NCI-H1048 (cell line): ENCODE results near the gene FDXACB1.
"Not testable (repeated sequence)": the region's sequence is repeated elsewhere in the genome, so short reads cannot be mapped to it uniquely, and the experiment has no call there.

ENCODE experiments used
- DNase-seq: peaks from one replicate; lab custom pipeline; 2025; lab: John Stamatoyannopoulos, UW

FDXACB1 gene

DNA sequence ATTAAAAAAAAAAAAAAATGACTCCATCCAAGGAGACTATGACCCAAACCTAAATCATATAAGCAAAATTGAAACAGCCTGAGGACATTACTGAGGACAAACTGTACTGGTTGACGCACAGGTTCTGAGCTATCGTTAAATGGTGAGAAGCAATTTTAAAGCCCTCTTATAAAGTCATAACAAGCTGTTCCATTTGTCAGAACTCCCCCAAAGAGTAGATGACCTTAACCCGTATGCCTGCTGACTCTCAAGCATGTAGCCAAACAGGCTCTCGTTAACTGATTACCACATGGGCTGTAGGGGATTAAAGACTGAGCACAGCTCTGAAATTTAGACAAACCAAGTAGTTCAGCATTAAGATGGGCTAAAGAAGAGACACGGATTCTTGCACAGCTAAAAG, 30.4 kb upstream of the FDXACB1 start:
- no peak for DNase-seq

DNA sequence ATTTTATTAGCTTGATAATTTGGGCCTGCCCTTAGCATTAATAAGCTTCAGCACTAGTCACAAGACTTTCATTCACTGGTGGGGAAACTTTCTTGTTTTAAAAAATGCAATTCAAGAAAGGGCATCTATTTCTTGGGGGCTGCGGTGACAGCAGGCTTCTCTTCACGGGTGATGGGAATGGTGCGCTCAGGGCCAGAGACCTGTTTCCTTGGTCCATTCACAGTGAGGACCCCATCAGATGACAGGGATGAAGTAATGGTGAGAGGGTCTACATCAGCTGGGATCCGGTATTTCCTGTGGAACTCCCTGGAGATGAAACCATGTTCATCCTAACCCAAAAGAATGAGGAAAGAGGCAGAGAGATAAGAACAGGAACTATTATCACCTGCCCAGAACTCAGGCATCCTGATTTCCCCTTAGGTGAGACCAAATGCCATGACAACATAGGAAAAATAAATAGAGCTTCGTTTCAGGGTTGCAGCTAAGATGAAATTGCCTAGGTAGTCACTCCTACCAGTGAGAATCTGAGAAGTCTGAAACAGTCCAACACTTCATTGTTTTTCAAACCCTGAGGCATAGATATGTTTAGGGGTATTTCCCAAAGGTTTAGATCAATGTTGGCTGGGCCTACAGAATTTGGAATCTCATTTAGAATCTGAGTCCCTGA, 29.8 kb upstream of the FDXACB1 start:
- no peak for DNase-seq

GRCh38 chr11:111906680-111907079, 27.7 kb upstream of the FDXACB1 start:
- no peak for DNase-seq

GRCh38 chr11:111905411-111905810, 26.4 kb upstream of the FDXACB1 start:
- DNase-seq: no peak

DNA sequence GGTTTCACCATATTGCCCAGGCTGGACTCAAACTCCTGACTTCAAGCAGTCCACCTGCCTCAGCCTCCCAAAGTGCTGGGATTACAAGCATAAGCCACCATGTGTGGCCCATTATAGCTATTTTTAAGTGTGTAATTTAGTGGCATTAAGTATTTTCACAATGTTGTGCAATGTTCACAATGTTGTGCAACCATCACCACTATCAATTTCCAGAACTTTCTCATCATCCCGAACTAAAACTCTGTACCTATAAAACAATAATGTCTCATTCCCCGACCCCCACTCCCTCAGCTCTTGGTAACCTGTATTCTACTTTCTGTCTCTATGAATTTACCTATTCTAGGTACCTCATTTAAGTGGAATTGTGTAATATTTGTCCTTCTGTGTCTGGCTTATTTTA, 7.9 kb upstream of the FDXACB1 start:
- DNase-seq: no peak

DNA sequence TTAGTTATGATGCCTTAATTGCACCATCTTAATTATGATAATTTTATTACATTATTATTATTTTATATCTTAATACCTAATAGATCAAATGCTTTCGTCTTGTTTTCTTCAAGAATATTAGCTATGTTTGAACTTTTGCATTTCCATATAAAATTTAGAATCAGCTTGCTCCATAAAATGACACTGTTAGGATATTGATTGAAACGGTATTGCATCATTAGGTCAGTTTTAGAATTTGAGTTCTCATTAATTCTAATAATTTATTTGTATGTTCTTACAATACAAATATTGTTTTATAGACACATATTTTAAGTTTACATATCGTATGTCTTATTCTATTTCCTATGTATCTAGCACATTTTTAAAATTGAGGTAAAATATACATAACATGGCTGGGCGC, 7.1 kb upstream of the FDXACB1 start:
- DNase-seq: no peak

GRCh38 chr11:111885053-111885452, 6.1 kb upstream of the FDXACB1 start:
- not testable (repeated sequence) for DNase-seq

- no peak for DNase-seq
Measured at GRCh38 chr11:111882202-111882601, 3.2 kb upstream of the FDXACB1 start.

DNA sequence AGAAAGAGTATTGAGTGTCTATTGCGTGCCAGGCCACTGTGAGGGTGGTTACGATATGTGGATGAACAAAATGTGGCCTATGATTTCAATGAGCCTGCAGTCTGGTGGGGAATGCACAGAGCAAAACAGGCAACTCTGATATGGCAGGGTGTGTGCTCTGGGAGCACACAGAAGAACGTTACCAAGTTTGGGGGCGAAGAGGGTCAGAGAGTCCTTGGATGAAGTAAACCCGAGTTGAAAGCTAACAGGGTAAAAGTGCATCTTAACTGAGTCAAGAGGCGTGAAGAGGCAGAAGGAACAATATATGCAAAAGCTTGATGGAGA, 634 bp upstream of the FDXACB1 start:
- DNase-seq: no peak

DNA sequence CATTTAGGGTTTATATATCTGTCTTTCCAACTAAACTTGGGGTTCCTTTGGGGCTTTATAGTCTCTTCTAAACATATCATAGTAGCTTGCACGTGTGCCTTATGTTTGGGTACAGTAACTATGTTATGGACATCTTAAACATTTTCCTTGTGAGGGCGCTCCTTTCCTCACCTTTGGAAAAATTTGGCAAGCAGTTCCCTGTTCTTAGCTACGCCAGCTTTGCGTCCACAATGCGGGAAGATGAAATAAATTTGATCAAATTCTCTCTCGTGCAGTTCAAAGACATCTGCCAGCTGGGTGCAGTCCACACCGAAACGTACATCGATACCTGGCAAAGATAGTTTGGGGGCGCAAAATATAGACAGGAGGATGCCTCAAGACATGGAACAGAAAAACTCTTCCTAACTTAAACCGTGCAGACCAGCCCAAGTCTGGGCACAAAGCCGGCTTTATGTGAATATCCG, 548 bp downstream of the FDXACB1 start:
- DNase-seq: no peak

DNA sequence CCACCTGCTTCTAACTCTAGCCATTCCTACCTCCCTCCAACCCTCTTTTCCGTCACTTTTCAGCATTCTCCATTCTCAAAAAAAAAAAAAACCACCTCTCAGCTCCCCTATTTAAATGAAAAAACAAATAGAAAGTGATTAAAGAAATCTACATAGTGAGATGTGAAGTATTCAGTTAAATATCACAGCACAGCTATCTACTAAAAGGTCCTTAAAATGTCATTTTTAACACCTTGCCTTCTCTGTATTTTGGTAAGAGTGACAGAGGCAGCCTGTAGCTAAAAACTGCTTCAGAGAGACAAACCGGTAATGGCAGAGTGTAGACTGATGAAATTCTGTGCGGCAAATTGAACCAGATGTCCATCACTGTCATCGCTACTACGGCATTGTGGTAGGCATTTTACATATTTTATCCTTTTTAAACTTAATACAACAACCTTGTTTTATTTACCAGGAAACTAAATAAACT, 7.2 kb downstream of the FDXACB1 start:
- no peak for DNase-seq

- DNase-seq: peak; percentile 35
Measured at GRCh38 chr11:111870886-111871692, 7.9 kb downstream of the FDXACB1 start, which contains the start of gene ALG9. ALG9 (minus strand) TSS chr11:111871581; CDS start chr11:111871482, 99 bp downstream.

DNA sequence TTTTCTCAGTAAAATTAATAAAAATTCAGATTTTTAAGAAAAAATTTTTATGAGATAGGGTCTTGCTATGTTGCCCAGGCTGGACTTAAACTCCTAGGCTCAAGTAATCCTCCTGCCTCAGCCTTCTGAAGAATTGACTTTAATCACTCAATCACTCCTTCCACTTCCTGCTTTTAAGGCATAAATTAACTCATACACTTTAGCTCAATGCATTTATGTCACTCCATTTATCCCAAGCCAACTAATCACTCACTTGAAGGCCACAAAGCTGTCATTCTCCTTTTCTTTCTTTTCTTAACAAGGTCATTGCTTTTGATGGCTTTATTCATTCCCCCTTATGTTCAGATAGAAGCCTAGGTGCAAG, 8.5 kb downstream of the FDXACB1 start:
- no peak for DNase-seq

DNA sequence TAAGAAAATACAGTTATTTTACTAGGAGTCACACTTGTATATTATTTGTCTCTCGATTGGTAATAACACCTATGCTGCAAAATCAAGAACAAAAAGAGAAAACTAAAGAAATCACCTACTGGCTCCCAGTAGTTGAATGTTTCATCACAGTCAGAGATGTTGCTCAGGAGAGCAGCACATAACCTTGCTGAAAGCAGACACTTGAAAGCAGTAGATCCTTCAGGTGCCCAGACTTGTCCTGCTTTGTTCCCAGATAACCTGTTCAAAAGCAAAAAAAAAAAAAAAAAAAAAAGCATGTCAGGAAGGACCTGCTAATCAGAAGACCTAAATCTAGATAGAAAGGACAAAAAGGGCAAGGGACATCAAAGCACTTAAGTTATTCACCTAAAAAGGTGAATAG, 8.9 kb downstream of the FDXACB1 start:
- no peak for DNase-seq

GRCh38 chr11:111860257-111860656, 18.7 kb downstream of the FDXACB1 start:
- DNase-seq: no peak

GRCh38 chr11:111855506-111855905, 23.5 kb downstream of the FDXACB1 start:
- no peak for DNase-seq

DNA sequence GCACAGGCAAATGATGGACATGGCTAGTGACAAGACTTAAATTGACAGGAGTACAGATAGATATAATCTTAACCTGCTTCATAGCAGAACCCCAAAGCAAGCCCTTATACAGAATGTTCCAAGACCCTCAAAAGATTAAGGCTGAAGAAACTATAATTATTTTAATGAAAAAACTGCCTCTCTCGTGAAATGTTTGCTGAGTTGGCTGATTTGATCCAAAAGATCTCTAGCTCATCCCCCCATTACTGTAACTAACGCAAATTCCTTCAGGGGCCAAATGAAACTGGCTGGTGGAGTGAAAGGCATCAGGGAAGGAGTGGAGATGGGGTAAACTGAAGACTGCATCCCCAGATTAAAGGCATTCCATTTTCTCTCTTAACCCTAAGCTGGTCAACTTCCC, 26.9 kb downstream of the FDXACB1 start:
- no peak for DNase-seq

DNA sequence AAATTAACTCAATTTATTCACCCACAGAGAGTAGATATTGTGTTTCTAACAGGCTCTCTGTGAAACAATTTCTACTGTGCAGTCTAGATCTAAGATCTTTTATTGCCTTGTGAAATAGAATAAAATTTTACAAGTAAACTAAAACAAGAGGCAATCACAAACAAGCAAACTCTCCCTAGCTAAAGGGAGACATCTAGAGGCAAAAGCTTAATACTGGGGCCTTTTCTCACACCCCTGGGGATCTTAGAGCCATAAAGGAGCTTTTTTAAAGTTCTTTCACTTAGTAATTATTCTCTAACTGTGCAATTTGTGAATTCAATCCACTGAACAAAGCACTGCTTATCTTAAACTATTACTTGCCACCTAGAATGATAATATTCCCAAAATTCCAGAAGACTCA, 27.3 kb downstream of the FDXACB1 start:
- no peak for DNase-seq

GRCh38 chr11:111851067-111851466, 27.9 kb downstream of the FDXACB1 start:
- DNase-seq: no peak

DNA sequence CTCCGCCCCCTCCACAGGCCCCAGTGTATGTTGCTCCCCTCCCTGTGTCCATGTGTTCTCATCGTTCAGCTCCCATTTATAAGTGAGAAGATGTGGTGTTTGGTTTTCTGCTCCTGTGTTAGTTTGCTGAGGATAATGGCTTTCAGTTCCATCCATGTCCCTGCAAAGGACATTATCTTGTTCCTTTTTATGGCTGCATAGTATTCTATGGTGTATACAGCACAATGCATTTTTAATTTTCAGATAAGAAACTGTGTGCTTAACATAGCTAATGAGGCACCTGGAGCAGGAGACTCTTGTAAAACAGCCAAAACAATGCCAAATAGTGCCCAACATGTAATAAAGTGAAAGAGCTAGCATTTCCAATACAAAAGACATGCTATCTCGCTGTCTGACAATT, 29.3 kb downstream of the FDXACB1 start:
- DNase-seq: no peak

GRCh38 chr11:111846636-111847035, 32.3 kb downstream of the FDXACB1 start:
- DNase-seq: no peak

DNA sequence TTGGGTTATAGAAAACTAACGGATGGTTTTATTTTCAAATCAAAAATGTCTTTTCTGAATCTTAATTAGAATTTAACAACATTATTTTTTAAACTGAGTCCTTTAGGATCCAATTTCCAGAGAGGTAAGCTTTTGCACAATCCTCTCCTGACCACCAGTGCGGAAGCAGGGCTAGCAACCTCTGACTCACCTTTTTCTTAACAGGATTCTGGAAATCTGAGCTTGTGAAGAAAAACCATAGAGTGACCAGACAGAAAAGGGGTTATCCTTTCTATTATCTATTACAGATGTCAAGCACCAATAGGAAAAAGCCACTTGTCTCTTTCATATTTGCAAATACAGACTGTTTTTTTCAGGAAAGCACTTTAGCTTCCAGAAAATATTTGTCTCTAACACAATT, 32.9 kb downstream of the FDXACB1 start:
- no peak for DNase-seq

DNA sequence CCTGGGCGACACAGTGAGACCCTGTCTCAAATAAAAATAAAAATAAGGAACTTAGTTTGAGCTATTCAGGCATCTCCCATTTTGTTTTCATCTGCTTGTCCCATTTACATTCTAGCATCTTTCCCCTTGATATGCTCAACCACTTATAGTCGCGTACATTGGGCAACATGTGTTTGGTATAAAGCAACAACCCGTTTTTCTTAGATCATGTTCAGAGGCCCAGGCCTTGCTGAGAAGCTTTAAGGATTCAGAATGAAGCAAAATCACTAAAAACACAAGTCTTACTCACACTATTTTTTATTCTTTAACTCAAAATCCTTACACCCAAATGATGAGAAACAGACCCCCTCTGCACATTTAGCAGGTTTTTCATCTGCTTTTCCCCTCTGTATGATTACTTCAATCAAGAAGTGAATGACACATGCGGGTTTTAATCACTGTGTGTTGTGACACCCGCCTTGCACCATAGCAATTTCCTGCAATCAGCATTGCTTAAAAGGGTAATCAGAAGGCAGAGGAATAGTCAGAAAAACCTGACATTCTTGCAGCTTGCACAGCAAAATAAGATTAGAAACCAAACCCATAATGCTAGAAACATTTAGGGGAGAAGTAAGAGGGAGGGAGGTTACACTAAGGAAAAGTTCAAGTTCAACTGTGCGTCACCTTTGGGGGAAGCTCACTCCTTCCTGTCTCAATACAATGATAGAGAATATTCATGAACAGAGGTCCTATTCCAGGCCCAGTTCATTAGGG, 33.5 kb downstream of the FDXACB1 start:
- no peak for DNase-seq
